Nephron progenitor cell (in vitro differentiated cells): Measurements from ENCODE around the gene HERC3.

Experiments used
- DNase-seq: peaks from one replicate; pipeline ENCODE4 v3.0.0; 2021
- H3K27ac Mint-ChIP-seq: 2 replicates; pipeline ENCODE4 v1.8.0; 2021; ENCODE audit warnings: mild to moderate bottlenecking, moderate library complexity, mixed read lengths
- H3K27me3 Mint-ChIP-seq: 2 replicates; pipeline ENCODE4 v1.8.0; 2021; ENCODE audit warnings: mild to moderate bottlenecking, low read depth, mixed read lengths; ENCODE audit not compliant: poor library complexity
- H3K36me3 Mint-ChIP-seq: 2 replicates; pipeline ENCODE4 v1.8.0; 2021; ENCODE audit warnings: low read depth, mixed read lengths
- H3K4me1 Mint-ChIP-seq: 2 replicates; pipeline ENCODE4 v1.8.0; 2021; ENCODE audit warnings: mixed read lengths
- H3K4me3 Mint-ChIP-seq: 2 replicates; pipeline ENCODE4 v1.8.0; 2021; ENCODE audit warnings: mild to moderate bottlenecking, moderate library complexity, mixed read lengths
- H3K9me3 Mint-ChIP-seq: 2 replicates; pipeline ENCODE4 v1.8.0; 2021; ENCODE audit warnings: mild to moderate bottlenecking, moderate library complexity, mixed read lengths
- TF ChIP-seq, protein P1 (sequence below): fragments of 200-600 bp; sonication (generic); IDR thresholded peaks from 2 replicates; pipeline ENCODE4 v1.5.0; 2021; ENCODE audit warnings: antibody characterized with exemption

Gene HERC3

DNA sequence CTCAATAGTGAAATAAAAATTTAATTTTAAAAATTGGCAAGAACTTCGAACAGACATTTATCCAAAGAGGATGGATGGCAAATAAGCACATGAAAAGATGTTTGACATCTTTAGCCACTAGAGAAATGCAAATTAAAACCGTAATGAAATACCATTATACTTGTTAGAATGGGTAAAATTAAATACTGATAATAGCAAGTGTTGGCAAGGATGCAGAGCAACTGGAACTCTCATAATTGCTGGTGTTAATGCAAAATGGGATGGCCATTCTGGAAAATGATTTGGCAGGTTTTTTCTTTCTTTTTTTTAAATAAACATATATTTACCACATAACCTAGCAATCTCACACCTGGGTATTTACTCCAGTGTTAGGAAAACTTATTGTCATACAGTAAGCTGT, 51.7 kb downstream of the HERC3 start:
- Mint-ChIP-seq H3K27me3 (no peaks in the 10 kb centered on the region), H3K9me3 (peaks cover 22% of the 10 kb centered on the region), H3K27ac (no peak overlapping the region), H3K4me3 (no peak overlapping the region), H3K36me3 (no peaks in the 10 kb centered on the region), H3K4me1 (no peaks in the 10 kb centered on the region)
- TF ChIP-seq, protein P1, sequence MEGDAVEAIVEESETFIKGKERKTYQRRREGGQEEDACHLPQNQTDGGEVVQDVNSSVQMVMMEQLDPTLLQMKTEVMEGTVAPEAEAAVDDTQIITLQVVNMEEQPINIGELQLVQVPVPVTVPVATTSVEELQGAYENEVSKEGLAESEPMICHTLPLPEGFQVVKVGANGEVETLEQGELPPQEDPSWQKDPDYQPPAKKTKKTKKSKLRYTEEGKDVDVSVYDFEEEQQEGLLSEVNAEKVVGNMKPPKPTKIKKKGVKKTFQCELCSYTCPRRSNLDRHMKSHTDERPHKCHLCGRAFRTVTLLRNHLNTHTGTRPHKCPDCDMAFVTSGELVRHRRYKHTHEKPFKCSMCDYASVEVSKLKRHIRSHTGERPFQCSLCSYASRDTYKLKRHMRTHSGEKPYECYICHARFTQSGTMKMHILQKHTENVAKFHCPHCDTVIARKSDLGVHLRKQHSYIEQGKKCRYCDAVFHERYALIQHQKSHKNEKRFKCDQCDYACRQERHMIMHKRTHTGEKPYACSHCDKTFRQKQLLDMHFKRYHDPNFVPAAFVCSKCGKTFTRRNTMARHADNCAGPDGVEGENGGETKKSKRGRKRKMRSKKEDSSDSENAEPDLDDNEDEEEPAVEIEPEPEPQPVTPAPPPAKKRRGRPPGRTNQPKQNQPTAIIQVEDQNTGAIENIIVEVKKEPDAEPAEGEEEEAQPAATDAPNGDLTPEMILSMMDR, result no peak
- no peak for DNase-seq

DNA sequence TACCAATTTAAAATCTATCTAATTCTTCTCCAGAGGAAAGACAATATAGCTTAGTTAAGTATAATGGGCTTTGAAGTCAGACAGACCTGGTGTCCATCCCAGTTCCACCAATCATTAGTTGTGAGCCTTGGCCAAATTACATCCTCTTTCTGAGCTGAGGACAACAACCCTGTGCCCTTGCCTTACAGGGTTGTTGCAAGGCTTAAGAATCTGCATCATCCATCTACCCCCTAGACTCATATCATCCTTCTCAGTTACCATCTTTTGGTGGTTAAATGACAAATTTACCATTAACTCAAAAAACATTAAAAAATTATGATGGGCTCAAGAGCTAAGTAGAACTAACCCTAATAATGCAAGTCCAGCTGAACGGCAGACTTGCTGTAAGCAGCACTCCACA, 53.7 kb downstream of the HERC3 start:
- DNase-seq, result no peak

DNA sequence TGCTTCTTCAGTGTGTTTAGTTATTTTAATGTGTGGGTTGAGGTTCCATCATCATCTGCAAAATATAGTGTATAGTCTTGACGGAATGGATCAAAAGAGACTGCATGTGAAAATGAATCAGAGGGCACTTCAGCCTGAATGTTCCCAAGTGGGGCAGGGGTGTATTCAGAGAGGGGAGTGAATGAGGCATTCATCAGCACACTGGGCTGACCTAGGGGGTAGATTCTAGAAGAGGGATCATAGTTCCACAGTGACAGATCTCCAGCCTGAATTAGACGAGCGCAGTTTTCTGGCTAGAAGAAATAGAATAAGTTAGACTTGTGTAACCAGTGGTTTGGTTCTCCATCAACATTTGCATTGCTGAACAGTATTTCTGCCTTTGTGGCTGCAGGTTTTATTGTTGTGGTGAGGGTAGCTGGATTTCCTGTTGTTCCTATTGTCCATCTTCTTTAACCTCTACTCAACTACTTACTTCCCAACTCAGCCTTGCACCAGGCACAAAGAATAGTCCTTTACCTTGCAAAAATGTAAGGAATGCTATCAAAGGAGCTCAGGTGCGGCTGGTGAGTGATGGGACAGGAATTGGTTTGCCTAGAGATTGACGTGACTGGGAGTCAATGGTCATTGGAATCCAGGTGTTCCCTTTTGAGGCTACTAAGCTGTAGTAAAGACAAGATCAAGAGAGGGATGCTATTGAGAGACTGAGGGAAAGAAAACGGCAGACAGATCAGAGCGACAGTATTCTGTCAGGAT, 54.4 kb downstream of the HERC3 start:
- peaks cover 6% of the 10 kb centered on the region for H3K9me3 Mint-ChIP-seq
- H3K36me3 Mint-ChIP-seq, result no peaks in the 10 kb centered on the region
- TF ChIP-seq, protein P1, result no peak
- no peak overlapping the region for H3K4me3 Mint-ChIP-seq
- no peaks in the 10 kb centered on the region for H3K4me1 Mint-ChIP-seq
- no peaks in the 10 kb centered on the region for H3K27me3 Mint-ChIP-seq
- no peak for DNase-seq
- no peak overlapping the region for H3K27ac Mint-ChIP-seq

More for the DNA sequence above, 53.7 kb downstream of the HERC3 start:
- no peaks in the 10 kb centered on the region for H3K27me3 Mint-ChIP-seq
- H3K9me3 Mint-ChIP-seq, result peaks cover 6% of the 10 kb centered on the region
- H3K4me3 Mint-ChIP-seq, result no peak overlapping the region
- H3K36me3 Mint-ChIP-seq, result no peaks in the 10 kb centered on the region
- TF ChIP-seq, protein P1, result no peak
- no peaks in the 10 kb centered on the region for H3K4me1 Mint-ChIP-seq
- no peak overlapping the region for H3K27ac Mint-ChIP-seq

DNA sequence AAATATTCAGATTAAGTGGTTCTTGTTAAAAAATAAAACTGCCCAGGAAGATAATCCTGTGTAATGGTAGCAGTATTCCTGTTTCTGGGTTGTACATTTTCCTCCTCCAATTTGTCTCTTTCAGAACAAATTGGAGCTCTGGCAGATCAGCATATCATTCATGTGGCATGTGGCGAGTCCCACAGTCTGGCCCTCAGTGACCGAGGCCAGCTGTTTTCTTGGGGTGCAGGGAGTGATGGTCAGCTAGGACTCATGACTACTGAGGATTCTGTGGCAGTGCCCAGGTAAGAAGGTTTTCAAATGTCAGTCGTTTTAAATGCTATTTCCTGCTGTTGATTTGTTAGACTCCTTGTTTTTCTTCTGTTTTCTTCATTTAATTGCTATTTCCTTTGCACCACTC, 57.4 kb downstream of the HERC3 start:
- Mint-ChIP-seq H3K4me3 (no peak overlapping the region), H3K9me3 (no peaks in the 10 kb centered on the region), H3K4me1 (no peaks in the 10 kb centered on the region), H3K27me3 (no peaks in the 10 kb centered on the region), H3K27ac (no peak overlapping the region), H3K36me3 (no peaks in the 10 kb centered on the region)
- TF ChIP-seq, protein P1, result no peak
- no peak for DNase-seq

DNA sequence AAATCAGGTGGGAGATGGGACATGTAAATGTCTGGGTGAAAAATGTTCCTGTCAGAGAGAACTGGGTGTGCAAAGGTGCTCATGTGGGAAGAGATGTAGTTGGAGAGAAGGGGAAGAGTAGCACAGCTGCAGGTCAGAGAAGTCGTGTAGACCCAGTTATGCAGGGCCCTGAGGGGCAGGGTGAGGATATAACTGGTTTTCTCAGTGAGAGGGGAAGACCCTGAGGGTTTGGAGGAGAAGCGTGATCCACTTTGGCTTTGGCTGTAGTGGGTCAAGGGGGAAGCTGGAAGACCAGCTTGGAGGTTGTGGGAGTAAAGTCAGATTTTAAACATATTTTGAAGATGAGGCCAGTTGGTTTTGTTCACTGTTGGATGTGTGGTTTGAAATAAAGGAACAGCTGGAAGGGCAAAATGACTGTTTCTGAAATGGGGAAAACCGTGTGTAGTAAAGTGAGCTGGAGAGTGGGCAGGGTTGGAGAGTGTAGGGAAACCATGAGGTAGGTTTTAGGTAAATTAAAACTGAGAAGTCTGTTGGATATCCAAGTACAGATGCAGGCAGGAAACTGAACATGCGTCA, 61.2 kb downstream of the HERC3 start:
- Mint-ChIP-seq H3K4me3 (no peak overlapping the region), H3K36me3 (peaks cover 15% of the 10 kb centered on the region), H3K27me3 (peaks cover 2% of the 10 kb centered on the region), H3K9me3 (peaks cover 10% of the 10 kb centered on the region), H3K4me1 (no peaks in the 10 kb centered on the region), H3K27ac (no peak overlapping the region)
- no peak for DNase-seq
- TF ChIP-seq, protein P1, result no peak

DNA sequence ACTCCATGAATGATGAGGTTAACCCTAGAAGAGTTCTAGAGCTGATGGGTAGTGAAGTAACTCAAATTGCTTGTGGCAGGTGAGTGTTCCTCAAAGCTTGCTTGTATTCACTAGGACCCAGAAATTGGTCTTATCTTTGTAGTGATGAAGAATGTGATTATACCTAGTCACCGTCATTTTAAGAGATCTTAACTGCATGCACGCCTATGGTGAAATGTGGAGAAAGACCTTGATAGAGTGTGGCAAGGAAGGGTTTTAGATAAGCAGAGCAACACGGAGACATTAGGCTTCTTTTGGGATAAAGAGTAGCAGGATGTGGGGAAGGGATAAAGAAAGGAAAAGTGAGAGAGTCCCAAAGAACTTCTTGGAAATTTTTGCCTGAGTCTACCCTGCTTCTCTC, 62.9 kb downstream of the HERC3 start:
- DNase-seq, result no peak
- Mint-ChIP-seq H3K27me3 (peaks cover 2% of the 10 kb centered on the region), H3K9me3 (peaks cover 10% of the 10 kb centered on the region), H3K4me1 (no peaks in the 10 kb centered on the region), H3K4me3 (no peak overlapping the region), H3K36me3 (peaks cover 15% of the 10 kb centered on the region), H3K27ac (no peak overlapping the region)
- TF ChIP-seq, protein P1, result no peak
